H1 (cell line): ENCODE results near the gene ADCY6.

ENCODE experiments used
- BRCA1 ChIP-seq: IDR thresholded peaks from 2 replicates; pipeline ENCODE4 v1.6.1; 2012; ENCODE audit warnings: low read depth, low read length, improper control_type of control experiment
- CEBPB ChIP-seq: IDR thresholded peaks from 2 replicates; pipeline ENCODE4 v1.6.1; 2012; ENCODE audit warnings: low read depth, low read length
- CHD1 ChIP-seq: IDR thresholded peaks from 2 replicates; pipeline ENCODE4 v1.6.1; 2012; ENCODE audit warnings: low read depth, low read length, improper control_type of control experiment
- CREB1 ChIP-seq: IDR thresholded peaks from 2 replicates; pipeline ENCODE4 v1.6.1; 2012; ENCODE audit warnings: inconsistent platforms
- EZH2 ChIP-seq: fragments of 200-600 bp; sonication (generic); IDR thresholded peaks from 2 replicates; pipeline ENCODE4 v1.7.1; 2012; ENCODE audit warnings: low read depth, mild to moderate bottlenecking, moderate library complexity, low read length, inconsistent platforms; ENCODE audit not compliant: severe bottlenecking
- GABPA ChIP-seq: IDR thresholded peaks from 2 replicates; pipeline ENCODE4 v1.6.1; 2011; ENCODE audit warnings: mild to moderate bottlenecking, low read length, moderate library complexity, borderline replicate concordance; ENCODE audit not compliant: insufficient read depth
- HDAC2 ChIP-seq, 2 experiments: fragments of 300-600 bp in 1 of 2; sonication (generic) in 1 of 2; IDR thresholded peaks; 2 replicates each; pipeline ENCODE4 v1.6.1; 2011 to 2012; ENCODE audit warnings: low read depth in 2 of 2, low read length in 2 of 2, mild to moderate bottlenecking in 2 of 2, moderate library complexity in 2 of 2, borderline replicate concordance in 1 of 2, inconsistent platforms in 1 of 2
- KDM1A ChIP-seq: fragments of 200-600, 300-600 bp; sonication (generic); IDR thresholded peaks from 2 replicates; pipeline ENCODE4 v1.7.1; 2016; ENCODE audit warnings: mild to moderate bottlenecking, low read length, borderline replicate concordance
- NRF1 ChIP-seq: IDR thresholded peaks from 2 replicates; pipeline ENCODE4 v1.6.1; 2011; ENCODE audit warnings: mild to moderate bottlenecking, low read depth, low read length, improper control_type of control experiment
- POLR2A ChIP-seq, 2 experiments: IDR thresholded peaks; 1 replicate in 1 of 2; 2 replicates in 1 of 2; pipeline ENCODE4 v1.6.1; 2011; ENCODE audit warnings: low read depth in 2 of 2, low read length in 2 of 2, mild to moderate bottlenecking in 2 of 2; ENCODE audit errors: control extremely low read depth in 1 of 2
- POLR2AphosphoS5 ChIP-seq: IDR thresholded peaks from 2 replicates; pipeline ENCODE4 v1.6.1; 2011; ENCODE audit warnings: low read depth, low read length
- TCF12 ChIP-seq: IDR thresholded peaks from 2 replicates; pipeline ENCODE4 v1.6.1; 2011; ENCODE audit warnings: low read depth, mild to moderate bottlenecking, low read length
- YY1 ChIP-seq: IDR thresholded peaks from 2 replicates; pipeline ENCODE4 v1.6.1; 2011; ENCODE audit warnings: low read depth, mild to moderate bottlenecking, low read length
- TF ChIP-seq, protein P1 (sequence below), 3 experiments: IDR thresholded peaks; 1 replicate in 2 of 3; 2 replicates in 1 of 3; pipeline versions ENCODE4 v1.5.1 to v1.6.1; 2011; ENCODE audit warnings: low read length in 3 of 3, mild to moderate bottlenecking in 3 of 3, inconsistent platforms in 2 of 3, low read depth in 1 of 3, moderate library complexity in 1 of 3; ENCODE audit not compliant: insufficient read depth in 1 of 3; ENCODE audit errors: control extremely low read depth in 1 of 3

DNA sequence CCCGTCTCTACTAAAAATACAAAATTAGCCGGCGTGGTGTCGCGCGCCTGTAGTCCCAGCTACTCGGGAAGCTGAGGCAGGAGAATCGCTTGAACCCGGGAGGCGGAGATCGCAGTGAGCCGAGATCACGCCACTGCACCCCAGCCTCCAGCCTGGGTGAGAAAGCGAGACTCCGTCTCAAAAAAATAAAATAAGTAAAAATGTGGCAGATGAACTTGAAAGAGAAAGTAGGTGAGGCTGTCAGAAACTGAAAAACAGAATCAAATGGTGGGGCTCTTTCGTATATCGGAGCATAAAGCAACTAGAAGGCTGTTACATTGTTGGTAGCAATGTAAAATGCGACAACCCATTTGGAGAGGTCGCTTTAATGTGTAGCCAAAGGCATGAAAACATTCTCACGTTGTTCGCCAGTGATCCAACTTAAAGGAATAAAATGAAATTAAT, 71.6 kb downstream of the ADCY6 start:
- TF ChIP-seq, protein P1, sequence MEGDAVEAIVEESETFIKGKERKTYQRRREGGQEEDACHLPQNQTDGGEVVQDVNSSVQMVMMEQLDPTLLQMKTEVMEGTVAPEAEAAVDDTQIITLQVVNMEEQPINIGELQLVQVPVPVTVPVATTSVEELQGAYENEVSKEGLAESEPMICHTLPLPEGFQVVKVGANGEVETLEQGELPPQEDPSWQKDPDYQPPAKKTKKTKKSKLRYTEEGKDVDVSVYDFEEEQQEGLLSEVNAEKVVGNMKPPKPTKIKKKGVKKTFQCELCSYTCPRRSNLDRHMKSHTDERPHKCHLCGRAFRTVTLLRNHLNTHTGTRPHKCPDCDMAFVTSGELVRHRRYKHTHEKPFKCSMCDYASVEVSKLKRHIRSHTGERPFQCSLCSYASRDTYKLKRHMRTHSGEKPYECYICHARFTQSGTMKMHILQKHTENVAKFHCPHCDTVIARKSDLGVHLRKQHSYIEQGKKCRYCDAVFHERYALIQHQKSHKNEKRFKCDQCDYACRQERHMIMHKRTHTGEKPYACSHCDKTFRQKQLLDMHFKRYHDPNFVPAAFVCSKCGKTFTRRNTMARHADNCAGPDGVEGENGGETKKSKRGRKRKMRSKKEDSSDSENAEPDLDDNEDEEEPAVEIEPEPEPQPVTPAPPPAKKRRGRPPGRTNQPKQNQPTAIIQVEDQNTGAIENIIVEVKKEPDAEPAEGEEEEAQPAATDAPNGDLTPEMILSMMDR (IDR thresholded peaks at IDR 0.05; ENCODE audit: control extremely low read depth in 1 of 3, insufficient read depth in 1 of 3, low read depth in 1 of 3, low read length in 3 of 3): no peak
- TF ChIP-seq KDM1A (no peak), POLR2AphosphoS5 (no peak), EZH2 (no peak), CEBPB (no peak), CREB1 (no peak), HDAC2 (IDR thresholded peaks at IDR 0.05; ENCODE audit: borderline replicate concordance in 1 of 2, low read depth in 2 of 2, low read length in 2 of 2) (no peak), YY1 (no peak), CHD1 (no peak), GABPA (no peak), TCF12 (no peak), BRCA1 (no peak), POLR2A (IDR thresholded peaks at IDR 0.05; ENCODE audit: control extremely low read depth in 1 of 2, low read depth in 2 of 2, low read length in 2 of 2) (no peak), NRF1 (no peak)
